Measurements from ENCODE around the gene APOA5. TPM values are rescaled to one million over a fixed set of nuclear protein-coding genes. Genes with fewer than 3 reads are reported as not detected.

The APOA5 gene
- total RNA-seq, 1 experiment from 2014 or later = not detected

DNA sequence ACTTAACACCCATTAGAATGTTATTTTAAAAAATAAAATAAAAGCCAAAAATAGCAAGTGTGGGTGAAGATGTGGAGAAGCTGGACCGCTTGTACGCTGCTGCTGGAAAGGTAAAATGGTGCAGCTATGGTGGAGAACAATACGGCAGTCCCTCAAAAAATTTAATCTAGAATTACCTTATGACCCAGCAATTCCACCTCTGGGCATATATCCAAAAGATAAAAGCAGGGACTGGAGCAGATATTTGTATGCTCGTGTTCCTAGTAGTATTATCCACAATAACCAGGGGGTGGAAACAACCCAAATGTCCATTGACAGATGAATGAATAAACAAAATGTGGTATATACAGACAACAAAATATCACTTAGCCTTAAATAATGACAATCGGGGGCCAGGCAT is 6.1 kb upstream of the APOA5 start:
- Histone ChIP-seq H3K27me3 (replicated peaks) (no peaks in the 10 kb centered on the region), H3K4me3 (no peak overlapping the region), H3K27ac (no peak overlapping the region), H3K36me3 (no peaks in the 10 kb centered on the region), H3K9me3 (replicated peaks) (no peaks in the 10 kb centered on the region), H3K4me1 (replicated peaks) (no peaks in the 10 kb centered on the region)
- DNase-seq (ENCODE audit: low read depth in 1 of 2, low spot score in 2 of 2) = no peak

GRCh38 chr11:116796548-116796947 is 4.9 kb upstream of the APOA5 start:
- Histone ChIP-seq H3K9me3 (replicated peaks) (no peaks in the 10 kb centered on the region), H3K4me3 (no peak overlapping the region), H3K27me3 (replicated peaks) (no peaks in the 10 kb centered on the region)

DNA sequence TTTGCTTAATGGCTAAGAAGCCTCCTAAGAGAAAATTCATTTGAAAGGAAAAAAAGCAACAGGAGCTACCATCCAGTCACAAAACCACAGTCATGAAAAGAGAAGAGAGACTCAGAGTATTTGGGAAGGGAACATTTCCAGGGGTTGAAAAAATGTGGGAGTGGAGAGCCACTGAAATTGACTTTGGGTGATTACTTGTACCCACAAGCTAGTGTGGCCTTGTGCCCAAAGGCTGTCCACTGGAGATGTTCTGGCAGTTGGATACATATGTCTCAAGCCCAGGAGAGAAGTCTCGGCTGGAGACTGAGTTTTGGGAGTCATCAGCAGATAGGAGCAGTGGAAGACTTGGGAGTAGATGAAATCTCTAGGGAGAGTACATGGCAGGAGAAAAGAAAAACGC is 3.2 kb upstream of the APOA5 start:
- H3K36me3 ChIP-seq = no peaks in the 10 kb centered on the region
- no peaks in the 10 kb centered on the region for H3K4me1 ChIP-seq (replicated peaks)
- H3K27me3 ChIP-seq (replicated peaks) = no peaks in the 10 kb centered on the region
- no peak overlapping the region for H3K4me3 ChIP-seq
- H3K27ac ChIP-seq = no peak overlapping the region
- DNase-seq (ENCODE audit: low read depth in 1 of 2, low spot score in 2 of 2) = no peak
- no peaks in the 10 kb centered on the region for H3K9me3 ChIP-seq (replicated peaks)

More at GRCh38 chr11:116796548-116796947, 4.9 kb upstream of the APOA5 start:
- Histone ChIP-seq H3K27ac (no peak overlapping the region), H3K36me3 (no peaks in the 10 kb centered on the region), H3K4me1 (replicated peaks) (no peaks in the 10 kb centered on the region)
- DNase-seq (ENCODE audit: low read depth in 1 of 2, low spot score in 2 of 2) = no peak

GRCh38 chr11:116793772-116794097 is 2.1 kb upstream of the APOA5 start:
- Histone ChIP-seq H3K36me3 (no peaks in the 10 kb centered on the region), H3K4me3 (no peak overlapping the region), H3K27ac (no peak overlapping the region), H3K27me3 (replicated peaks) (no peaks in the 10 kb centered on the region), H3K4me1 (replicated peaks) (no peaks in the 10 kb centered on the region), H3K9me3 (replicated peaks) (no peaks in the 10 kb centered on the region)
- DNase-seq (ENCODE audit: low read depth in 1 of 2, low spot score in 2 of 2) = no peak

DNA sequence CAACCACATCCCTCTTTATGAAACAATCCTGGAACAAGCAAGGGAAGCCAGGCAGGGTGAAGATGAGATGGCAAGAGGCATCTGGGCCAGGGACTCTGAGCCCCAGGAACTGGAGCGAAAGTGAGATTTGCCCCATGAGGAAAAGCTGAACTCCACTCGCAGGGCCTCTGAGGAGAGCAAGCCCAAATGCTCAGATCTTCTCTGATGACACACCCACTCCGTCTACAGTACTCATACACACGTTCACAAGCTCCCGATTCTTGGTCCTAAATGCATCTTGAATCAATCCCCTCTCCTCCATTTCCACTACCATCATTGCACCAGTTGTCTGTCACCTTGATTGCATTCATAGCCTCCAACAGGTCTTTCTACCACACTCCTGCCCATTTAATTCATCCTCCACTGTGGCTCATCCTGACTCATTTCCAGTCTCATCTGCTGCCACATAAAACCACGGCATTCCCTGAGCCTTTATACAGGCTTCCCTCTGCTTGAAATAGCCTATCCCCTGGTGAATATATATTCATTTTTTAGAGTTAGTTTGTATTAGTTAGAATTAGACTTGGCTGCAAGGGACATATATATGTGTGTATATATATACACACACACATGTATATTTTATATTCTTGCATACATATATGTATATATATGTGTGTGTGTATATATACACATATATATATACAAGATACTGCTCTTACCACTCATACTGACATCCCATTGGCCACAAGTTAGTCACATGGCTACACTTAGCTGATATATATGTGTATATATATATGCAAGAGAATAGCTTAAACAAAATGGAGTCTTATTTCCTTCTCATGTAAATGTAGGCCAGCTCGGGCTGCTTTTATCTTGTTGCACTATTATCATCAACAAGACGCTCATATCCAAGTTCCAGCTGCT is 1.4 kb upstream of the APOA5 start:
- H3K4me3 ChIP-seq = no peak overlapping the region
- no peaks in the 10 kb centered on the region for H3K36me3 ChIP-seq
- no peaks in the 10 kb centered on the region for H3K27me3 ChIP-seq (replicated peaks)
- DNase-seq (ENCODE audit: low read depth in 1 of 2, low spot score in 2 of 2) = no peak
- no peaks in the 10 kb centered on the region for H3K9me3 ChIP-seq (replicated peaks)
- H3K27ac ChIP-seq = no peak overlapping the region
- H3K4me1 ChIP-seq (replicated peaks) = 0 out of 2 replicates have a peak, but pooled peaks cover 5% of the 10 kb centered on the region

GRCh38 chr11:116792144-116792868 is 627 bp upstream of the APOA5 start:
- no peak overlapping the region for H3K4me3 ChIP-seq
- H3K27ac ChIP-seq = no peak overlapping the region
- no peaks in the 10 kb centered on the region for H3K9me3 ChIP-seq (replicated peaks)
- no peaks in the 10 kb centered on the region for H3K36me3 ChIP-seq
- H3K27me3 ChIP-seq (replicated peaks) = no peaks in the 10 kb centered on the region
- DNase-seq (ENCODE audit: low read depth in 1 of 2, low spot score in 2 of 2) = no peak
- 0 out of 2 replicates have a peak, but pooled peaks cover 5% of the 10 kb centered on the region for H3K4me1 ChIP-seq (replicated peaks)

- Histone ChIP-seq H3K4me3 (no peak overlapping the region), H3K9me3 (replicated peaks) (no peaks in the 10 kb centered on the region), H3K27me3 (replicated peaks) (no peaks in the 10 kb centered on the region), H3K4me1 (replicated peaks) (0 out of 2 replicates have a peak, but pooled peaks cover 8% of the 10 kb centered on the region), H3K27ac (no peak overlapping the region), H3K36me3 (peaks cover 5% of the 10 kb centered on the region)
- peak; percentile 37 to 59 for DNase-seq (ENCODE audit: low read depth in 1 of 2, low spot score in 2 of 2)
Observed at GRCh38 chr11:116791002-116791812, 472 bp downstream of the APOA5 start.

DNA sequence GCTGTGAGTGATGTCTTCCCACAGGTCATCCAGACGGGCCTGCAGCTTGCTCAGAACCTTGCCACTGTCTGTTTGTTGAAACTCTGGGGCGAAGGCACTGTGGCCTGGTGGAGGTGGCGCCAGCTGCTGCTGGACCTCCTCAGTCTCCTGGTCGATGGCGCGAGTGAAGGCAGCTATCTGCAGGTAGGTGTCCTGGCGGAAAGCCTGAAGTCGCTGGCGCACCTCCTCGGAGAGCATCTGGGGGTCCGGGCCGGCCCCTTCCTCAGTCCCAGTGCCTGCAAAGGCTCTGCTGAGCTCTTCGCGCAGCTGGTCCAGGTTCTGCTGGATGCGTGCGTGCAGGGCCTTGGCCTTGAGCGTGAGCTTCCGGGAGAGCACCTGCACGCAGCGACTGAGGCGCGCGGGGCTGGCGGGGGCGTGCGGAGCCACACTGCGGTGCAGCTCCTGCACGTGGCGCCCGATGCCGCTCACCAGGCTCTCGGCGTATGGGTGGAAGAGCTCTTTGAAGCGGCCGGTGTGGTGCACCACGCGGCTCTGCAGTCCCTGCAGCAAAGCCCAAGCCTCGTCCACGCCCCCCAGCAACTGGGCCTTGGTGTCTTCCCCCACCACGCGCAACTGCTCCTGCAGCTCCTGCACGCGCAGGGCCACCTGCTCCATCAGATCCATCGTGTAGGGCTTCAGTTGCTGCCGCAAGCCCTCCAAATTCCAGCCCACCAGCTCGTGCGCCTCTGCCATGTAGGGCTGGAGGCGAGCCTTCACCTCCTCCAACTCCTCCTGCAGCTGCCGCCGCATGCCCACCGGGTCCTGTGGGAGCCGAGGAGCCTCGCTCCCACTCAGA is 1.3 kb downstream of the APOA5 start:
- Histone ChIP-seq H3K36me3 (peaks cover 11% of the 10 kb centered on the region), H3K4me1 (replicated peaks) (0 out of 2 replicates have a peak, but pooled peaks cover 8% of the 10 kb centered on the region), H3K27me3 (replicated peaks) (no peaks in the 10 kb centered on the region), H3K4me3 (no peak overlapping the region), H3K9me3 (replicated peaks) (no peaks in the 10 kb centered on the region), H3K27ac (no peak overlapping the region)
- DNase-seq (ENCODE audit: low read depth in 1 of 2, low spot score in 2 of 2) = no peak

GRCh38 chr11:116788975-116789374 is 2.7 kb downstream of the APOA5 start:
- Histone ChIP-seq H3K4me3 (no peak overlapping the region), H3K27me3 (replicated peaks) (no peaks in the 10 kb centered on the region), H3K27ac (no peak overlapping the region), H3K9me3 (replicated peaks) (no peaks in the 10 kb centered on the region), H3K4me1 (replicated peaks) (0 out of 2 replicates have a peak, but pooled peaks cover 8% of the 10 kb centered on the region), H3K36me3 (peaks cover 21% of the 10 kb centered on the region)
- DNase-seq (ENCODE audit: low read depth in 1 of 2, low spot score in 2 of 2) = no peak

DNA sequence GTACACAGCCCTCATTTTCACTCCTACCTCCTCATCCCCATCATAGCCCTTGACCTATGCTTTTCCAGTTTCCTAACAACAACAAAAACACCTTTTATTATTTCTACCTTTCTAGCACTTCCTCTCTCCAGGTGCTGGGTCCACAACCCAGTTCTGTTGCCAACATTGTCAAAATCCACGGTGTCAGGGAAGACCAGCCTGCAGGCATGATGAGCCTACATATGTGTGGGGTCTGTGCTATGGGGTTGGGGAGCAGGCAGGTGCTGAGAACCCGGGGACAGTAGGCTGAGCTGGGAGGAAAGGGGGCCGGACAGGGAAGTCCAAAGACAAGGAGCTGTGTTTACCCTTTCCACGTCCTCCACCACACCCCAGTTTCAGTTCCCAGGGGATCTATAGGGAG is 3.1 kb downstream of the APOA5 start:
- Histone ChIP-seq H3K4me1 (replicated peaks) (0 out of 2 replicates have a peak, but pooled peaks cover 8% of the 10 kb centered on the region), H3K27me3 (replicated peaks) (no peaks in the 10 kb centered on the region), H3K4me3 (peak overlapping the region; percentile 59), H3K36me3 (peaks cover 23% of the 10 kb centered on the region), H3K27ac (no peak overlapping the region), H3K9me3 (replicated peaks) (no peaks in the 10 kb centered on the region)
- DNase-seq (ENCODE audit: low read depth in 1 of 2, low spot score in 2 of 2) = no peak

GRCh38 chr11:116787786-116788486 is 3.7 kb downstream of the APOA5 start, which contains the start of gene ZPR1:
Gene ZPR1 (minus strand): TSS chr11:116788023. CDS start chr11:116787990, 33 bp downstream.
- DNase-seq (ENCODE audit: low read depth in 1 of 2, low spot score in 2 of 2) = peak; percentile 58 to 59
- Histone ChIP-seq H3K27ac (peak within 1 kb of the TSS; percentile 51), H3K27me3 (replicated peaks) (no peaks in the 10 kb centered on the region), H3K9me3 (replicated peaks) (no peaks in the 10 kb centered on the region), H3K4me1 (replicated peaks) (0 out of 2 replicates have a peak, but pooled peaks cover 8% of the 10 kb centered on the region), H3K36me3 (peaks cover 27% of the 10 kb centered on the region), H3K4me3 (peak within 1 kb of the TSS; percentile 59)

GRCh38 chr11:116787436-116787785 is 4.3 kb downstream of the APOA5 start:
- Histone ChIP-seq H3K4me1 (replicated peaks) (0 out of 2 replicates have a peak, but pooled peaks cover 8% of the 10 kb centered on the region), H3K9me3 (replicated peaks) (no peaks in the 10 kb centered on the region), H3K36me3 (peaks cover 29% of the 10 kb centered on the region), H3K27ac (peak overlapping the region; percentile 51), H3K27me3 (replicated peaks) (no peaks in the 10 kb centered on the region), H3K4me3 (peak overlapping the region; percentile 59)
- no peak for DNase-seq (ENCODE audit: low read depth in 1 of 2, low spot score in 2 of 2)

Data from SJSA1 (cell line).